ENCODE measurements around the gene MAPK8IP2.

GRCh38 chr22:50551160-50551752 is 49.3 kb upstream of the MAPK8IP2 start:
- TF ChIP-seq CTCF (conservative IDR thresholded peaks at IDR 0.05): no peak
- TF ChIP-seq EZH2 (IDR thresholded peaks at IDR 0.05; ENCODE audit: low read depth): no peak

All from PC-9 (cell line).